ENCODE data around the gene PRPF19.

PRPF19 gene

DNA sequence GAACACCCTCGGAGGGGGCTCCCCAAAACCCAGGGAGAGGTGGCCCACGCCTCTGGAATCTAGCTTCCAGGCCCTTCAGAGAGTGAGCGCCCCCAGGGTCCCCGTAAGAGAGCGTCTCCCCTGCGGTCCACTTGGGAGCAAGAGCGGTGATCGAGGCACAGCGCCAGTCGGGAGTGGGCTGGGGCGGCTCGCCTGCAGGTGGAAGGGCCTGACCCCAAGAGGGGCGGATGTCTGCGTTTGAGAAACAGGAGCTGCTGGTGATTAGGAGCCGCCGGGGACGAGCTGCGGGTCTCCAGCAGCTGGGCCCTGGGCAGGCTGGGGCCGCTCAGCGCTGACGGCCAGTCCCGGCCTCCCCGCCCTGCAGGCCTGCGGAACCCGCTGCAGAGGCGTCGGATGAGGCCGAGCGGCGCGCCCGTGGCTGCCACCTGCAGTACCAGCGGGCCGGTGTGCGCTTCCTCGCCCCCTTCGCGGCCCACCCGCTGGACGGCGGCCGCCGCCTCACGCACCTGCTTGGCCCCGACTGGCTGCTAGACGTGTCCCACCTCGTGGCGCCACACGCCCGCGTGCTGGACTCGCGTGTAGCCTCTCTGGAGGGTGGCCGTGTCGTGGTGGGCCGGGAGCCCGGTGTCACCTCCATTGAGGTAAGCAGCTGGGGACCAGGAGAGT lies 27.9 kb upstream of the PRPF19 start:
- no peak overlapping the region for H3K27ac ChIP-seq
- TF ChIP-seq, protein P1, sequence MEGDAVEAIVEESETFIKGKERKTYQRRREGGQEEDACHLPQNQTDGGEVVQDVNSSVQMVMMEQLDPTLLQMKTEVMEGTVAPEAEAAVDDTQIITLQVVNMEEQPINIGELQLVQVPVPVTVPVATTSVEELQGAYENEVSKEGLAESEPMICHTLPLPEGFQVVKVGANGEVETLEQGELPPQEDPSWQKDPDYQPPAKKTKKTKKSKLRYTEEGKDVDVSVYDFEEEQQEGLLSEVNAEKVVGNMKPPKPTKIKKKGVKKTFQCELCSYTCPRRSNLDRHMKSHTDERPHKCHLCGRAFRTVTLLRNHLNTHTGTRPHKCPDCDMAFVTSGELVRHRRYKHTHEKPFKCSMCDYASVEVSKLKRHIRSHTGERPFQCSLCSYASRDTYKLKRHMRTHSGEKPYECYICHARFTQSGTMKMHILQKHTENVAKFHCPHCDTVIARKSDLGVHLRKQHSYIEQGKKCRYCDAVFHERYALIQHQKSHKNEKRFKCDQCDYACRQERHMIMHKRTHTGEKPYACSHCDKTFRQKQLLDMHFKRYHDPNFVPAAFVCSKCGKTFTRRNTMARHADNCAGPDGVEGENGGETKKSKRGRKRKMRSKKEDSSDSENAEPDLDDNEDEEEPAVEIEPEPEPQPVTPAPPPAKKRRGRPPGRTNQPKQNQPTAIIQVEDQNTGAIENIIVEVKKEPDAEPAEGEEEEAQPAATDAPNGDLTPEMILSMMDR (IDR thresholded peaks at IDR 0.05): no peak
- TF ChIP-seq ZFX (IDR thresholded peaks at IDR 0.05; ENCODE audit: borderline replicate concordance): no peak

DNA sequence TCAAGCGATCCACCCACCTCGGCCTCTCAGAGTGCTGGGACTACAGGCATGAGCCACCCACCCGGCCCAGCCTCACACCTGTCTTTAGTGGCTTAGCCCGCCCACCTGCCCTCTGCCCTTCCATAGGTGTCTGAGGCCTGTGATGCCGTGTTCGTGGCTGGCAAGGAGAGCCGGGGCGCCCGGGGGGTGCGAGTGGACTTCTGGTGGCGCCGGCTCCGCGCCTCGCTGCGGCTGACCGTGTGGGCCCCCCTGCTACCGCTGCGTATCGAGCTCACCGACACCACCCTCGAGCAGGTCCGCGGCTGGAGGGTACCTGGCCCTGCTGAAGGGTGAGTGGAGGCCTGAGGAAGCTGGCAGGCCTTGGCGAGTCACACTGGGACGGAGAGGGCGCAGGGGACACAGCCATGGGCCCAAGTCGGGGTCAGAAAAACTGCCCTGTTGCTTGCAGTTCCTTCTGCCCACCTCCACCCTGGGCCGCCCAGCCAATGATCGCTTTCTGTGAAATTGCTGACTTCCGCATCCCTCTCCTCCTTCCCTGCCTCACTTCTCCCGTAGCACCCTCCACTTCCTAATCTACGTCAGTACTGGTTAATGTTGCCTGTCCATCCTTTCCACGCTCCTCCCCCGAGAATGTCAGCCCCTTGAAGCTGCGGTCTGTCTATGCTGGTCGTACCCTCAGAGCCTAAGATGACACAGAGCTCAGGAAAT lies 27.2 kb upstream of the PRPF19 start:
- no peak overlapping the region for H3K27ac ChIP-seq

DNA sequence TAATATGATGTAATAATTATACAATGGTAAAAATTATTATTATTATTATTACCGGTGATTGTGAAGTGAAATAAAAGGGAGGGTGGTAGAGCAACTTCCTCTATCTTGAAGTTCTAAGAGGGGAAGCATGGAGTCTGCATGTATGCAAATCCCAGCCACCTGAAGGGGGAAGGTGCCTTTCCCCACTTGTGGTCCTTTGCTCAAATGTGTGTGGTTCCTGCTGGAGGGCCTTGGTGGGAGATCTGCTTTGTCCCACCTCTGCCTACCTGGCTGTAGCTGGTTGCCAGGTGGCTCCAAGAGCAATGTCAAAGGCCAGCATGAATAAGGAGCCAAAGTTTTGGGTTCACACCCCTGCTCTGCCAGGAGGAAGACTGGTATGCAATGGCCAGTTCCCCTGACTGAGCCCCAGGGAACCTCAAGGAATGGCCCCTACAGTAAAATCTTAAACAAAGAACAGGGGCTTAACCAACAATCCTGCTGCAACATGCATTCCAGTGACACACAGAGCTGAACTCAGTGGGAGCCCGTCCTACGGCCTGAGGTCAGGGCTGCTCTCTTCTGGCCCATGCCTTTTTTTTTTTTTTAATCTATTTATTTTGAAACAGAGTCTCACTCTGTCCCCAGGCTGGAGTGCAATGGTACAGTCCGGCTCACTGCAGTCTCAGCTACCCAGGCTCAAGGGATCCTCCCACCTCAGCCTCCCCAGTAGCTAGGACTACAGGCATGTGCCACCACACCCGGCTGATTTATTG lies 26.4 kb upstream of the PRPF19 start:
- no peak overlapping the region for H3K27ac ChIP-seq

More for the DNA sequence above, 27.2 kb upstream of the PRPF19 start:
- TF ChIP-seq, protein P1 (IDR thresholded peaks at IDR 0.05): no peak
- no peak for TF ChIP-seq ZFX (IDR thresholded peaks at IDR 0.05; ENCODE audit: borderline replicate concordance)

DNA sequence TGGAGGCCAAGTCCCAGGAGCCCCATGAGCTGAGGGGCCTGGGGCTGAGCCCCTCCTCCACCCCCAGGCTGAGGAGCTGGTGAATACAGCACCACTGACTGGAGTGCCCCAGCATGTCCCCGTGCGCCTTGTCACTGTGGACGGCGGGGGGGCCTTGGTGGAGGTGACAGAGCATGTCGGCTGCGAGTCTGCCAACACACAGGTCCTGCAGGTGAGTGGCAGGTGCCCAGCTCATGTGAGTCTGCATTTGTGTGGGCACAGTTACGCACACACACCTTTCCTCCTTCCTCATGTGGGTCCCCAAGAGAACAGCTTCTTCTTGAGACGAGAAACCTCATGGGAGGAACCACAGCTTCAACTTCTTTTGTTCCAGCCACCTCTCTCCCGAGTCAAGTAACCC lies 25.5 kb upstream of the PRPF19 start:
- no peak overlapping the region for H3K27ac ChIP-seq
- TF ChIP-seq, protein P1 (IDR thresholded peaks at IDR 0.05): no peak
- TF ChIP-seq ZFX (IDR thresholded peaks at IDR 0.05; ENCODE audit: borderline replicate concordance): no peak

More for the DNA sequence above, 26.4 kb upstream of the PRPF19 start:
- TF ChIP-seq ZFX (IDR thresholded peaks at IDR 0.05; ENCODE audit: borderline replicate concordance): no peak
- TF ChIP-seq, protein P1 (IDR thresholded peaks at IDR 0.05): no peak

DNA sequence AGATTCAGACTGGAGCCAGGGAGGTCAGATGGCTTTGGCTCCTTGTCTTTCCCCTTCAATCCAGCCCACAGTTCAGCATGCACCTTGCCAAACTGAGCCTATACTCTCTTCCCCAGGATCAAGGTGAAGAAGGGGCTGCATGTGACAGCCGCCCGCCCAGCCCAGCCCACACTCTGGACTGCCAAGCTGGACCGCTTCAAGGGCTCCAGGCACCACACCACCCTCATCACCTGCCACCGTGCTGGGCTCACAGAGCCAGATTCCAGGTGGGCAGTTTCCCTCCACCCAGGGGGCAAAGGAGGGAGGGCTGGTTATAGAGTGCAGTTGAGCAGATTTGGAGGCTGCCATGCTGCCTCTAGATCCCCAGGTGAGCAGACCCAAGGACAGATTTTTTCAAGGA lies 24.0 kb upstream of the PRPF19 start:
- no peak overlapping the region for H3K27ac ChIP-seq
- TF ChIP-seq, protein P1 (IDR thresholded peaks at IDR 0.05): no peak
- TF ChIP-seq ZFX (IDR thresholded peaks at IDR 0.05; ENCODE audit: borderline replicate concordance): no peak

DNA sequence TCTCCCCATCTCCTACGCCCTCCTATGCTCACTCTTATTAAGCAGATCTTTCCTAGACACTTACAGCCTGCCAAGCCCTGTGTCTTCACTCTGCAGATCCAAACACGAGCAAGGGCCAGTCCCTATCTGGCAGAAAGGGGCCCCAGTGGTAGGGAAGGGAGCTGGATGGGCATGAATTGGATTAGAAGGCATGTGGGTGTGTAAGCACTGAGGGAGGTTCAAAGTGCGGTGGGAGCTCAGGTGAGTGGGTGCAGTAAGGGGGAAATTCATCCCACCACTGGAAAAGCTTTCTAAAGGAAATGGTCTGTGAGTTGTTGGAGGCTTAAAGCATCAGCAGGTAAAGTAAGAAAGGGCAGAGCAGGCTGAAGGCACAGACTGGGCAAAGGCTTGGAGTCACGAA lies 23.4 kb upstream of the PRPF19 start:
- TF ChIP-seq, protein P1 (IDR thresholded peaks at IDR 0.05): no peak
- TF ChIP-seq ZFX (IDR thresholded peaks at IDR 0.05; ENCODE audit: borderline replicate concordance): no peak
- H3K27ac ChIP-seq: no peak overlapping the region
